GM12801 (cell line): ENCODE measurements around the gene CABS1.

Experiments
- TF ChIP-seq, protein P1 (sequence below): IDR thresholded peaks from one replicate; pipeline ENCODE4 v1.5.1; 2011; ENCODE audit warnings: control low read depth; ENCODE audit not compliant: insufficient read length; ENCODE audit errors: extremely low read depth

CABS1 gene

GRCh38 chr4:70356185-70356584 lies 21.4 kb downstream of the CABS1 start:
- TF ChIP-seq, protein P1, sequence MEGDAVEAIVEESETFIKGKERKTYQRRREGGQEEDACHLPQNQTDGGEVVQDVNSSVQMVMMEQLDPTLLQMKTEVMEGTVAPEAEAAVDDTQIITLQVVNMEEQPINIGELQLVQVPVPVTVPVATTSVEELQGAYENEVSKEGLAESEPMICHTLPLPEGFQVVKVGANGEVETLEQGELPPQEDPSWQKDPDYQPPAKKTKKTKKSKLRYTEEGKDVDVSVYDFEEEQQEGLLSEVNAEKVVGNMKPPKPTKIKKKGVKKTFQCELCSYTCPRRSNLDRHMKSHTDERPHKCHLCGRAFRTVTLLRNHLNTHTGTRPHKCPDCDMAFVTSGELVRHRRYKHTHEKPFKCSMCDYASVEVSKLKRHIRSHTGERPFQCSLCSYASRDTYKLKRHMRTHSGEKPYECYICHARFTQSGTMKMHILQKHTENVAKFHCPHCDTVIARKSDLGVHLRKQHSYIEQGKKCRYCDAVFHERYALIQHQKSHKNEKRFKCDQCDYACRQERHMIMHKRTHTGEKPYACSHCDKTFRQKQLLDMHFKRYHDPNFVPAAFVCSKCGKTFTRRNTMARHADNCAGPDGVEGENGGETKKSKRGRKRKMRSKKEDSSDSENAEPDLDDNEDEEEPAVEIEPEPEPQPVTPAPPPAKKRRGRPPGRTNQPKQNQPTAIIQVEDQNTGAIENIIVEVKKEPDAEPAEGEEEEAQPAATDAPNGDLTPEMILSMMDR = no peak

- TF ChIP-seq, protein P1 = no peak
Observed at GRCh38 chr4:70359115-70359661, 24.4 kb downstream of the CABS1 start.

- TF ChIP-seq, protein P1 = no peak
Observed at GRCh38 chr4:70360460-70360859, 25.7 kb downstream of the CABS1 start, which contains the start of gene SMR3A. SMR3A (plus strand) TSS chr4:70360760; CDS start chr4:70362116, 1,356 bp downstream.

DNA sequence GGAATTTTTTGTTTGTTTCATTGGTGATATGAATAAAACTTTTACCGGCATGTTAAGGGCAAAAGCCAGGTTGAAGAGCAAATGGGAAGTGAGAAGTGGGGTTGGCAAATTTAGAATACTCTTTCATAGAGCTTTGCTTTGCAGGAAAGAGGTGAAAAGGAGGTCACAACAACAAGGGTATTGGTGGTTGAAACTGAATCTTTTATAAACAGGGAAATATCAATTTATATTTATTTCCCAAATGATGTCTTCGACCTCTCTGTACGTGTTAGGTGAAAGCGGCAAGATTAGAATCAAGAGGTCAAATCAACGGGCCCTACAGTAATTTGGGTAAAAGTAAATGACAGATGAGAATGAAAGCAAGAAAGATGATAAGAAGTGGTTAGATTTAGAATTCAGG lies 29.2 kb downstream of the CABS1 start:
- TF ChIP-seq, protein P1 = no peak

- TF ChIP-seq, protein P1 = no peak
Observed at GRCh38 chr4:70365479-70365878, 30.7 kb downstream of the CABS1 start.

DNA sequence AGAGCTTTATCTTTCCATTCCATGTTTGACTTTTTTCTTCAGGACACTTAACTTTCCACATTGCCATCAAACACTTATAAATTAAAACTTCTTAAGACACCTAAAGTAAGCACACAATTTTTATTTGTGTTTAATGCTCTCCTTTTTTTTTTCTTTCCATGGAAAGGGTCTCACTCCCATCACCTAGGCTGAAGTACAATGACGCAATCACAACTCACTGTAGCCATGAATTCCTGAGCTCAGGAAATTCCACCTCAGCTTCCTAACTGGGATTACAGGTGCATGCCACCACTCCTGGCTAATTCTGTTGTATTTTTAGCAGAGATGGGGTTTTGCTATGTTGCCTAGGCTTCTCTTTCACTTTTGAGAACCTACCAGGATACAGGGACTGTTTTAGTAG lies 33.0 kb downstream of the CABS1 start:
- TF ChIP-seq, protein P1 = no peak

DNA sequence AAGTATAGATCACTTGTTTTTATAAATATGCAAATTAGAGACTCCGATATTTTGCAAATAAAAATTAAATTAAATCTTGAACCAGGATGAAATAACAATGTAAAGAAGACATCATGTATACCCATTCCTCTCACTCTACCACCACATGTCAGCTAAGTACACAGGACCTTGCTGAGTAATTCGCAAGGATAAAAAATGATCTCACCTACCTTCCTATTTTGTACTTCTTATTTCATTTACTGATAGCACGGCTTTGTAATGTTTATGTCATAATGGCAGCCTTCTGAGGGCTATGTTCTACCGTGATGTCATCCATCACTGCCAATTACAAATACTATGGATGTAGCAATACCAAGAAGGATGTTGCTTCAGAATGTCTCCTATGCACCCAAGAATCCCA lies 37.2 kb downstream of the CABS1 start:
- TF ChIP-seq, protein P1 = no peak
